Measurements from ENCODE around the gene DNAJC24.

Gene DNAJC24

GRCh38 chr11:31417357-31417756 lies 47.7 kb downstream of the DNAJC24 start:
- DNase-seq, result no peak

- no peak for DNase-seq
Measured at GRCh38 chr11:31417816-31418215, 48.2 kb downstream of the DNAJC24 start.

GRCh38 chr11:31419138-31419537 lies 49.5 kb downstream of the DNAJC24 start:
- DNase-seq, result no peak

GRCh38 chr11:31419669-31420068 lies 50.0 kb downstream of the DNAJC24 start:
- no peak for DNase-seq

- no peak for DNase-seq
Measured at GRCh38 chr11:31421820-31422219, 52.2 kb downstream of the DNAJC24 start.

GRCh38 chr11:31422703-31423102 lies 53.0 kb downstream of the DNAJC24 start:
- DNase-seq, result no peak

- no peak for DNase-seq
Measured at GRCh38 chr11:31424652-31425051, 55.0 kb downstream of the DNAJC24 start.

GRCh38 chr11:31433851-31434250 lies 64.2 kb downstream of the DNAJC24 start:
- no peak for DNase-seq

- no peak for DNase-seq
Measured at GRCh38 chr11:31437742-31438435, 68.2 kb downstream of the DNAJC24 start.

GRCh38 chr11:31441296-31441695 lies 71.6 kb downstream of the DNAJC24 start:
- DNase-seq, result no peak

GRCh38 chr11:31442086-31442485 lies 72.4 kb downstream of the DNAJC24 start:
- DNase-seq, result no peak

GRCh38 chr11:31443802-31444201 lies 74.1 kb downstream of the DNAJC24 start:
- no peak for DNase-seq

GRCh38 chr11:31445621-31446020 lies 76.0 kb downstream of the DNAJC24 start:
- no peak for DNase-seq

GRCh38 chr11:31449040-31449439 lies 79.4 kb downstream of the DNAJC24 start:
- no peak for DNase-seq

GRCh38 chr11:31450841-31451240 lies 81.2 kb downstream of the DNAJC24 start:
- DNase-seq, result no peak

GRCh38 chr11:31455177-31455576 lies 85.5 kb downstream of the DNAJC24 start:
- no peak for DNase-seq

- DNase-seq, result no peak
Measured at GRCh38 chr11:31464436-31464835, 94.8 kb downstream of the DNAJC24 start.

- no peak for DNase-seq
Measured at GRCh38 chr11:31474083-31474482, 104.4 kb downstream of the DNAJC24 start.

- DNase-seq, result no peak
Measured at GRCh38 chr11:31477528-31478222, 108.0 kb downstream of the DNAJC24 start.

- DNase-seq, result no peak
Measured at GRCh38 chr11:31478223-31478590, 108.5 kb downstream of the DNAJC24 start.

GRCh38 chr11:31479066-31479465 lies 109.4 kb downstream of the DNAJC24 start:
- no peak for DNase-seq

- DNase-seq, result no peak
Measured at GRCh38 chr11:31480930-31481329, 111.3 kb downstream of the DNAJC24 start.
